ENCODE data around the gene NCAM1.

DNA sequence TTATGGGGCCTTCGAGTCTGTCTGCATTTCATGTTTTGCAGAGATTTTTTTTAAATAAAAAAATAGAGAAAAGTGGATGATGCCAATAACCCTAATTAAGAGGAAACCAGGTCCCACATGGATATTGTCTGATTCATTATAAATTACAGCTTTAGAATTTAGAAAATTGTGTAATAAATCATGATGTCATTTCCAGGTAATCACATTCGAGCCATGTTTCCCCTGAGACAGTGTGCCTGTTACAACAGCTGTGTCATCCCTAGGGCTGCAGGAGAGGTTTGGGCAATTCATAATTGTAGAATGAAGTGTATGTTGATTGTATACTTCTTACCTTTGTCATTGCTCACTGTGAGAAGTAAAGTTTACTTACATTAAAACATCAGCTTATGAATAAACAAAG is 38.3 kb downstream of the NCAM1 start:
- no peak for TF ChIP-seq POLR2A (IDR thresholded peaks at IDR 0.05; ENCODE audit: low read length)
- no peak for TF ChIP-seq GATA1 (IDR thresholded peaks at IDR 0.05; ENCODE audit: low read depth, low read length)
